Body of pancreas (tissue), 4 donors: ENCODE data around the gene SLC1A2.

Experiments
- POLR2A ChIP-seq, 3 donors: fragments of 450-650 bp; IDR thresholded peaks; one replicate each; pipeline ENCODE4 v1.6.1; 2016; ENCODE audit warnings: antibody characterized with exemption in 3 of 3, mild to moderate bottlenecking in 2 of 3
- TF ChIP-seq, protein P1 (sequence below), 7 experiments: fragments of 450-650 bp in 4 of 7; fragments of 200-600 bp in 3 of 7; sonication (generic) in 3 of 7; IDR thresholded peaks; one replicate each; pipeline ENCODE4 v1.5.1; 2016 to 2019; ENCODE audit warnings: antibody characterized with exemption in 7 of 7

DNA sequence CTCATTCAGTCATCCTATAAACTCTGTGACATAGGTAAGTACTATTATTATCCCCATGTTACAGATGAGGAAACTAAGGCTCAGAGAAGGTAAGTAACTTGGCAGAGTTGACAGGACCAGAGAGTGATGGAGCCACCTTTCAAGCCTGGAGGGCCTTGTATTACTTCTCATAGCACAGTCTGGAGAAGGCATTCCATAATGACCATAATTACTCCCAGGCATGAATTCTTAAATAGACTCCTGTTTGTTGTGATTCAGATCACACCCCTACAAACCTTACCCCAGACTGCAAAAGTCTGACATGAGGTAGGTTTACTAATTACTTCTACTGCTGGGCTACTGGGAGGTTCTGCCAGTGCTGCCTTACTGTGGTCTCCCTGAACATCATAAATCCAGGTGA is 203.4 kb downstream of the SLC1A2 start:
- TF ChIP-seq, protein P1, sequence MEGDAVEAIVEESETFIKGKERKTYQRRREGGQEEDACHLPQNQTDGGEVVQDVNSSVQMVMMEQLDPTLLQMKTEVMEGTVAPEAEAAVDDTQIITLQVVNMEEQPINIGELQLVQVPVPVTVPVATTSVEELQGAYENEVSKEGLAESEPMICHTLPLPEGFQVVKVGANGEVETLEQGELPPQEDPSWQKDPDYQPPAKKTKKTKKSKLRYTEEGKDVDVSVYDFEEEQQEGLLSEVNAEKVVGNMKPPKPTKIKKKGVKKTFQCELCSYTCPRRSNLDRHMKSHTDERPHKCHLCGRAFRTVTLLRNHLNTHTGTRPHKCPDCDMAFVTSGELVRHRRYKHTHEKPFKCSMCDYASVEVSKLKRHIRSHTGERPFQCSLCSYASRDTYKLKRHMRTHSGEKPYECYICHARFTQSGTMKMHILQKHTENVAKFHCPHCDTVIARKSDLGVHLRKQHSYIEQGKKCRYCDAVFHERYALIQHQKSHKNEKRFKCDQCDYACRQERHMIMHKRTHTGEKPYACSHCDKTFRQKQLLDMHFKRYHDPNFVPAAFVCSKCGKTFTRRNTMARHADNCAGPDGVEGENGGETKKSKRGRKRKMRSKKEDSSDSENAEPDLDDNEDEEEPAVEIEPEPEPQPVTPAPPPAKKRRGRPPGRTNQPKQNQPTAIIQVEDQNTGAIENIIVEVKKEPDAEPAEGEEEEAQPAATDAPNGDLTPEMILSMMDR (IDR thresholded peaks at IDR 0.05): no peak
- no peak for TF ChIP-seq POLR2A (IDR thresholded peaks at IDR 0.05)
